Measurements from ENCODE around the gene BGN.

The BGN gene

GRCh38 chrX:153504445-153505016 is 9.8 kb downstream of the BGN start:
- DNase-seq (ENCODE audit: low read depth in 1 of 2, low spot score in 1 of 2) = no peak

GRCh38 chrX:153505361-153505760 is 10.6 kb downstream of the BGN start:
- no peak for DNase-seq (ENCODE audit: low read depth in 1 of 2, low spot score in 1 of 2)

GRCh38 chrX:153507484-153508178 is 12.9 kb downstream of the BGN start:
- peak; percentile 59 to 72 for DNase-seq (ENCODE audit: low read depth in 1 of 2, low spot score in 1 of 2)

GRCh38 chrX:153509592-153509991 is 14.8 kb downstream of the BGN start:
- DNase-seq (ENCODE audit: low read depth in 1 of 2, low spot score in 1 of 2) = no peak

- no peak for DNase-seq (ENCODE audit: low read depth in 1 of 2, low spot score in 1 of 2)
These were observed 15.6 kb downstream of the BGN start for GRCh38 chrX:153510383-153510782.

- no peak for DNase-seq (ENCODE audit: low read depth in 1 of 2, low spot score in 1 of 2)
These were observed 17.2 kb downstream of the BGN start for GRCh38 chrX:153511784-153512500.

GRCh38 chrX:153512501-153512893 is 17.7 kb downstream of the BGN start:
- DNase-seq (ENCODE audit: low read depth in 1 of 2, low spot score in 1 of 2) = no peak

- no peak for DNase-seq (ENCODE audit: low read depth in 1 of 2, low spot score in 1 of 2)
These were observed 18.5 kb downstream of the BGN start for GRCh38 chrX:153513265-153513664.

GRCh38 chrX:153514259-153514658 is 19.5 kb downstream of the BGN start:
- DNase-seq (ENCODE audit: low read depth in 1 of 2, low spot score in 1 of 2) = no peak

- DNase-seq (ENCODE audit: low read depth in 1 of 2, low spot score in 1 of 2) = no peak
These were observed 20.7 kb downstream of the BGN start for GRCh38 chrX:153515435-153515834.

GRCh38 chrX:153516073-153516472 is 21.3 kb downstream of the BGN start:
- DNase-seq (ENCODE audit: low read depth in 1 of 2, low spot score in 1 of 2) = no peak

GRCh38 chrX:153517423-153517822 is 22.6 kb downstream of the BGN start, which contains the start of gene ATP2B3:
Gene ATP2B3, plus strand, starts transcription at chrX:153517642. Its CDS starts 18,606 bp downstream, at chrX:153536248.
- no peak for DNase-seq (ENCODE audit: low read depth in 1 of 2, low spot score in 1 of 2)

- no peak for DNase-seq (ENCODE audit: low read depth in 1 of 2, low spot score in 1 of 2)
These were observed 23.4 kb downstream of the BGN start for GRCh38 chrX:153517946-153518834.

- no peak for DNase-seq (ENCODE audit: low read depth in 1 of 2, low spot score in 1 of 2)
These were observed 24.9 kb downstream of the BGN start for GRCh38 chrX:153519569-153520286.

GRCh38 chrX:153520287-153520917 is 25.6 kb downstream of the BGN start:
- DNase-seq (ENCODE audit: low read depth in 1 of 2, low spot score in 1 of 2) = no peak

GRCh38 chrX:153521034-153521433 is 26.3 kb downstream of the BGN start:
- DNase-seq (ENCODE audit: low read depth in 1 of 2, low spot score in 1 of 2) = no peak

GRCh38 chrX:153522259-153522658 is 27.5 kb downstream of the BGN start:
- DNase-seq (ENCODE audit: low read depth in 1 of 2, low spot score in 1 of 2) = no peak

- DNase-seq (ENCODE audit: low read depth in 1 of 2, low spot score in 1 of 2) = no peak
These were observed 28.5 kb downstream of the BGN start for GRCh38 chrX:153523269-153523668.

- no peak for DNase-seq (ENCODE audit: low read depth in 1 of 2, low spot score in 1 of 2)
These were observed 29.5 kb downstream of the BGN start for GRCh38 chrX:153524234-153524633.

- DNase-seq (ENCODE audit: low read depth in 1 of 2, low spot score in 1 of 2) = no peak
These were observed 30.7 kb downstream of the BGN start for GRCh38 chrX:153525451-153525850.
